ENCODE measurements around the gene YIPF2.

DNA sequence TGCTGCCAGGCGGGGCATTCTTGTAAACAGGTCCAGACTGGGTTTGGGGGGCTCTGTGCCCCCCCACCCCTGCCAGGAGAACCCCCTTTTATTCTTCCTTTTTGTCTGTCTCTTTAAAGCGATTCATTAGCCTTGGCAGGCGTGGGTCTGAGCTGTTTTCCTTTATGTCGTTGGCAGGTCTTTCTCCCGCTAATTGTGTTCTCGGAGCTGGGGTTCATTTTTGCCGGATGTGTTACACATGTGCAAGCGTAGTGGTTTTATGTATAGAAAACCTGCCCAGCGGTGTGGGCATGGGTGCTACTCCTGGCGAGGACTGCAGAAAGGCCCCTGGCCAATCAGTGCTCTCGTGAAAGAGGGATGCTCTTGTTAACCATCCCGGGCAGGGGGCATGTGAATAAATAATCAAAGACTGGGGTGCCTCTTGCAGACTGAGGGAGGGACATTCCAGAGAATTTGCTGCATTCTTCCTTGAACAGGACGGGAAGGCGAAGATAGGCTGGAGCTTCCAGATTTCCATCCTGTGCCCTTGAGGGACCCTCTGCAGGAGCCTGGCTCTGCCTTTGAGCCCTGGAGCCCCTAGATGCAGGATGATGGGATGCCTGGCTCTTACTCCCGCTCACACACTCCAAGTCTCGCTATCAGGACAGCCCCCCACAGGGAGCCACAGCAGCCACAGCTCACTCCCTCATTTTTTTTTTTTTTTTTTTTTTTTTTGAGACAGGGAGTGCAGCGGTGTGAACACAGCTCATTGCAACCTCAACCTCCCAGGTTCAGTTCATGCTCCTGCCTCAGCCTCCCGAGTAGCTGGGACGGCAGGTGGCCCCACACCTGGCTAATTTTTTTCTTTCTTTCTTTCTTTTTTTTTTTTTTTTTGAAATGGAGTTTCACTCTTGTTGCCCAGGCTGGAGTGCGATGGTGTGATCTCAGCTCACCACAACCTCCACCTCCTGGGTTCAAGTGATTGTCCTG is 43.0 kb downstream of the YIPF2 start:
- TF ChIP-seq CTCF (IDR thresholded peaks at IDR 0.05) (no peak), POLR2AphosphoS5 (IDR thresholded peaks at IDR 0.05; ENCODE audit: low read depth, low read length) (no peak), SIN3A (IDR thresholded peaks at IDR 0.05; ENCODE audit: borderline replicate concordance, insufficient read depth, low read depth, low read length) (no peak), TCF7L2 (IDR thresholded peaks at IDR 0.05; ENCODE audit: low read depth, low read length) (no peak)

Measured in Panc1 (cell line).